K562 (cell line): ENCODE data around the gene FGFR4. TPM values are rescaled to one million over a fixed set of nuclear protein-coding genes. Genes with fewer than 3 reads are reported as not detected.

ENCODE experiments used
- ARID2 ChIP-seq: fragments of 450-650 bp; IDR thresholded peaks from 2 replicates; pipeline ENCODE4 v1.6.1; 2017; ENCODE audit warnings: antibody characterized with exemption, mild to moderate bottlenecking
- BMI1 ChIP-seq: fragments of 150-350 bp; IDR thresholded peaks from 2 replicates; pipeline ENCODE4 v1.6.1; 2014; ENCODE audit warnings: low read length
- CEBPB ChIP-seq: fragments of 450-650 bp; IDR thresholded peaks from 2 replicates; pipeline ENCODE4 v1.6.1; 2016; ENCODE audit warnings: missing genetic modification characterization, missing compliant biosample characterization
- CHAMP1 ChIP-seq: fragments of 450-650 bp; IDR thresholded peaks from 2 replicates; pipeline ENCODE4 v1.6.1; 2016; ENCODE audit warnings: mild to moderate bottlenecking
- CREM ChIP-seq: IDR thresholded peaks from 2 replicates; pipeline ENCODE4 v1.6.1; 2014; ENCODE audit warnings: antibody characterized with exemption, low read depth
- CTCF ChIP-seq, 3 experiments: IDR thresholded peaks in 2 of 3; conservative IDR thresholded peaks in 1 of 3; 2 replicates each; pipeline ENCODE4 v1.5.1; 2011 to 2012; ENCODE audit warnings: low read length in 3 of 3, mild to moderate bottlenecking in 3 of 3, control low read depth in 2 of 3, improper control_type of control experiment in 1 of 3, inconsistent platforms in 1 of 3, low read depth in 1 of 3, mixed read lengths in 1 of 3, moderate library complexity in 1 of 3; ENCODE audit not compliant: insufficient read depth in 2 of 3
- CUX1 ChIP-seq: fragments of 200-800 bp; sonication (Bioruptor generic); IDR thresholded peaks from 2 replicates; pipeline ENCODE4 v1.6.1; 2016; ENCODE audit warnings: missing genetic modification characterization, missing compliant biosample characterization
- EP400 ChIP-seq: fragments of 450-650 bp; IDR thresholded peaks from 2 replicates; pipeline ENCODE4 v1.6.1; 2017; ENCODE audit warnings: antibody characterized with exemption, mild to moderate bottlenecking, moderate library complexity
- FOXA3 ChIP-seq, 2 experiments: fragments of 450-650 bp in 1 of 2; sonication (generic) in 1 of 2; formaldehyde crosslinking; IDR thresholded peaks in 1 of 2; conservative IDR thresholded peaks in 1 of 2; 2 replicates each; pipeline versions ENCODE4 v1.4.0 to v1.8.0; 2020 to 2022; ENCODE audit warnings: mild to moderate bottlenecking in 2 of 2, missing genetic modification reagents in 1 of 2
- KAT7 ChIP-seq: sonication (generic); formaldehyde crosslinking; IDR thresholded peaks from 2 replicates; pipeline ENCODE4 v1.8.0; 2022; ENCODE audit warnings: missing genetic modification reagents, mild to moderate bottlenecking, borderline replicate concordance
- MTA2 ChIP-seq: fragments of 450-650 bp; IDR thresholded peaks from 2 replicates; pipeline ENCODE4 v1.6.1; 2016; ENCODE audit warnings: low read depth
- RB1 ChIP-seq: fragments of 450-650 bp; IDR thresholded peaks from 2 replicates; pipeline ENCODE4 v1.6.1; 2017; ENCODE audit warnings: low read depth, mild to moderate bottlenecking
- ZNF146 ChIP-seq: IDR thresholded peaks from one replicate; pipeline ENCODE4 v1.6.1; 2018; ENCODE audit warnings: missing compliant biosample characterization; ENCODE audit not compliant: unreplicated experiment
- ZNF280A ChIP-seq: fragments of 450-650 bp; IDR thresholded peaks from 2 replicates; pipeline ENCODE4 v1.6.1; 2018; ENCODE audit warnings: mild to moderate bottlenecking, low read depth; ENCODE audit not compliant: partially characterized antibody
- ZNF311 ChIP-seq: fragments of 250-450 bp; sonication (Bioruptor Pico); IDR thresholded peaks from 2 replicates; pipeline ENCODE4 v1.4.0; 2020; ENCODE audit warnings: mild to moderate bottlenecking, moderate library complexity
- ZNF561 ChIP-seq: fragments of 450-650 bp; formaldehyde crosslinking; conservative IDR thresholded peaks from 2 replicates; pipeline ENCODE4 v1.4.0; 2020; ENCODE audit warnings: mild to moderate bottlenecking, moderate library complexity
- polyA plus RNA-seq, 8 experiments: library from polyadenylated mRNA; depleted of rRNA in 4 of 8; stranded (reverse) in 5 of 8; unstranded in 3 of 8; fragments of >200 nt; fragmentation: Nextera tagmentation in 2 of 8; fragmentation: Illumina TruSeq in 1 of 8; extraction: Ambion mirVana in 2 of 8; extraction: Trizol in 1 of 8; gene quantifications; 2 replicates each; pipeline versions ENCODE4 v1.2.1 to v1.2.3, GENCODE V29; 2011 to 2014; ENCODE audit warnings: inconsistent platforms in 1 of 8, missing spikeins in 1 of 8
- total RNA-seq, 7 experiments: library from RNA; depleted of rRNA in 6 of 7; stranded (reverse); fragments of >200 nt in 6 of 7; fragmentation: Illumina TruSeq in 2 of 7; extraction: Trizol in 2 of 7; gene quantifications; 2 replicates each; pipeline versions ENCODE4 v1.2.1 to v1.2.3, GENCODE V29; 2011 to 2021; ENCODE audit warnings: low replicate concordance in 1 of 7

FGFR4 gene
- total and polyA plus RNA-seq, 9 of the 15 experiments (the other 6 are each of a cell fraction or from before 2014, with no cell fraction given) = 0.76 to 35.4 (median 7.5) TPM

- no peak for TF ChIP-seq CHAMP1
- no peak for TF ChIP-seq CUX1 (CRISPR knock-in tag)
- TF ChIP-seq ZNF561 = no peak
- 0 out of 2 replicates have a peak, but pooled peaks have one; percentile 27 for TF ChIP-seq CREM
- TF ChIP-seq CEBPB (tag) = peak; percentile 89
- no peak for TF ChIP-seq ZNF146
- 0 out of 2 replicates have a peak, but pooled peaks have one; percentile 32 for TF ChIP-seq KAT7 (CRISPR knock-in tag)
- peak; percentile 44 for TF ChIP-seq EP400
- peak; percentile 90 for TF ChIP-seq RB1
- no peak for TF ChIP-seq ZNF311 (CRISPR knock-in tag)
- TF ChIP-seq BMI1 = no peak
- no peak for TF ChIP-seq FOXA3 (CRISPR knock-in tag; conservative IDR thresholded peaks at IDR 0.05 in 1 of 2, IDR thresholded peaks at IDR 0.05 in 1 of 2)
- TF ChIP-seq ZNF280A = no peak
- peak; percentile 86 for TF ChIP-seq ARID2
- peak; percentile 94 to 99 (median 98) for TF ChIP-seq CTCF (IDR thresholded peaks at IDR 0.05 in 2 of 3, conservative IDR thresholded peaks at IDR 0.05 in 1 of 3; ENCODE audit: insufficient read depth in 2 of 3, low read depth in 1 of 3, low read length in 3 of 3)
- TF ChIP-seq MTA2 = peak; percentile 76
These were observed 27.1 kb downstream of the FGFR4 start (continued) for GRCh38 chr5:177113566-177114424.
